MM.1S (cell line): ENCODE data around the gene SNX20.
A peak's percentile ranks its signal among the peaks of the same experiment; 100 is the strongest.

Experiments used
- DNase-seq: peaks from one replicate; pipeline ENCODE4 v3.0.0-alpha.2; 2015
- H2AFZ ChIP-seq: fragments of 300-600 bp; sonication (generic); 2 replicates; pipeline ENCODE4 v1.6.0; 2016; ENCODE audit warnings: antibody characterized with exemption, low read length
- H3F3A ChIP-seq: fragments of 300-600 bp; sonication (generic); 2 replicates; pipeline ENCODE4 v1.6.1; 2016; ENCODE audit warnings: mild to moderate bottlenecking, antibody characterized with exemption, low read length, moderate library complexity, mixed read lengths; ENCODE audit not compliant: insufficient read depth
- H3K27ac ChIP-seq: fragments of 300-600 bp; sonication (generic); 2 replicates; pipeline ENCODE4 v1.5.1; 2016; ENCODE audit warnings: mild to moderate bottlenecking, low read length
- H3K27me3 ChIP-seq: fragments of 300-600 bp; sonication (generic); replicated peaks from 2 replicates; pipeline ENCODE4 v1.6.0; 2016; ENCODE audit warnings: low read length; ENCODE audit not compliant: insufficient read depth
- H3K36me3 ChIP-seq: fragments of 300-600 bp; sonication (generic); replicated peaks from 2 replicates; pipeline ENCODE4 v1.6.1; 2016; ENCODE audit warnings: mild to moderate bottlenecking, low read length, mixed read lengths; ENCODE audit not compliant: insufficient read depth
- H3K4me1 ChIP-seq: fragments of 300-600 bp; sonication (generic); 2 replicates; pipeline ENCODE4 v1.6.1; 2016; ENCODE audit warnings: low read length, mixed read lengths
- H3K4me2 ChIP-seq: fragments of 300-600 bp; sonication (generic); 2 replicates; pipeline ENCODE4 v1.6.0; 2016; ENCODE audit warnings: low read depth, low read length
- H3K4me3 ChIP-seq: fragments of 300-600 bp; sonication (generic); 2 replicates; pipeline ENCODE4 v1.5.1; 2016; ENCODE audit warnings: low read length, mixed read lengths
- H3K79me2 ChIP-seq: fragments of 300-600 bp; sonication (generic); 2 replicates; pipeline ENCODE4 v1.6.1; 2016; ENCODE audit warnings: mixed run types, low read length, mixed read lengths
- H3K9ac ChIP-seq: fragments of 300-600 bp; sonication (generic); 2 replicates; pipeline ENCODE4 v1.6.1; 2016; ENCODE audit warnings: low read length, mixed read lengths
- H3K9me2 ChIP-seq: fragments of 300-600 bp; sonication (generic); replicated peaks from 2 replicates; pipeline ENCODE4 v1.6.1; 2016; ENCODE audit warnings: mild to moderate bottlenecking, low read length, mixed read lengths; ENCODE audit not compliant: insufficient read depth
- H3K9me3 ChIP-seq: fragments of 300-600 bp; sonication (generic); replicated peaks from 2 replicates; pipeline ENCODE4 v1.6.1; 2016; ENCODE audit warnings: mild to moderate bottlenecking, low read length, mixed read lengths; ENCODE audit not compliant: insufficient read depth
- H4K20me1 ChIP-seq: fragments of 300-600 bp; sonication (generic); 2 replicates; pipeline ENCODE4 v1.6.1; 2016; ENCODE audit warnings: mild to moderate bottlenecking, low read length, moderate library complexity, mixed read lengths; ENCODE audit not compliant: insufficient read depth
- CTCF ChIP-seq: fragments of 300-600 bp; sonication (generic); IDR thresholded peaks from 2 replicates; pipeline ENCODE4 v1.5.1; 2016; ENCODE audit warnings: antibody characterized with exemption, low read length, mixed read lengths
- EZH2 ChIP-seq: fragments of 300-600 bp; sonication (generic); optimal IDR thresholded peaks from 2 replicates; pipeline ENCODE3; 2017; ENCODE audit warnings: low read depth, mild to moderate bottlenecking, antibody characterized with exemption, low read length, mixed read lengths
- EZH2phosphoT487 ChIP-seq: fragments of 300-600 bp; sonication (generic); IDR thresholded peaks from 2 replicates; pipeline ENCODE4 v1.6.1; 2018; ENCODE audit warnings: antibody characterized with exemption, low read length

The SNX20 gene

GRCh38 chr16:50688867-50689266 is 7.8 kb upstream of the SNX20 start:
- no peaks in the 10 kb centered on the region for H3K36me3 ChIP-seq
- no peak overlapping the region; the same call in 1 of the 2 replicates for H2AFZ ChIP-seq
- no peak for TF ChIP-seq EZH2
- TF ChIP-seq EZH2phosphoT487 = no peak
- H3K9me2 ChIP-seq = no peaks in the 10 kb centered on the region
- no peaks in the 10 kb centered on the region for H4K20me1 ChIP-seq
- H3K9ac ChIP-seq = no peak overlapping the region
- peak overlapping the region; percentile 39; the same call in 1 of the 2 replicates for H3K27ac ChIP-seq
- peaks cover 4% of the 10 kb centered on the region; the same call in 1 of the 2 replicates for H3K79me2 ChIP-seq
- H3K4me2 ChIP-seq = peak overlapping the region; percentile 52
- H3K4me1 ChIP-seq = peaks cover 58% of the 10 kb centered on the region
- H3K27me3 ChIP-seq = no peaks in the 10 kb centered on the region
- H3F3A ChIP-seq = peaks cover 39% of the 10 kb centered on the region
- DNase-seq = peak; percentile 53
- no peaks in the 10 kb centered on the region for H3K9me3 ChIP-seq
- peak overlapping the region; percentile 18; the same call in 1 of the 2 replicates for H3K4me3 ChIP-seq

- Histone ChIP-seq H3K79me2 (no peaks in the 10 kb centered on the region), H3K9me2 (no peaks in the 10 kb centered on the region), H3K27me3 (no peaks in the 10 kb centered on the region), H4K20me1 (no peaks in the 10 kb centered on the region), H3F3A (peaks cover 47% of the 10 kb centered on the region), H3K9me3 (no peaks in the 10 kb centered on the region), H3K36me3 (no peaks in the 10 kb centered on the region), H3K27ac (no peak overlapping the region), H3K4me2 (no peak overlapping the region), H2AFZ (no peak overlapping the region), H3K4me3 (no peak overlapping the region), H3K9ac (no peak overlapping the region), H3K4me1 (peaks cover 66% of the 10 kb centered on the region)
- TF ChIP-seq EZH2 (no peak), EZH2phosphoT487 (no peak), CTCF (no peak)
- DNase-seq = no peak
Observed at GRCh38 chr16:50688083-50688482, 7.0 kb upstream of the SNX20 start.

GRCh38 chr16:50685462-50686063 is 4.5 kb upstream of the SNX20 start:
- peak; percentile 89 for DNase-seq
- TF ChIP-seq EZH2 (no peak), EZH2phosphoT487 (no peak), CTCF (no peak)
- H3K27ac ChIP-seq = peak overlapping the region; percentile 96
- peaks cover 81% of the 10 kb centered on the region for H3K4me1 ChIP-seq
- H2AFZ ChIP-seq = peak overlapping the region; percentile 71
- peaks cover 11% of the 10 kb centered on the region for H3K79me2 ChIP-seq
- H3K27me3 ChIP-seq = no peaks in the 10 kb centered on the region
- H3K9ac ChIP-seq = peak overlapping the region; percentile 51
- H3K4me2 ChIP-seq = peak overlapping the region; percentile 30
- H3K4me3 ChIP-seq = no peak overlapping the region
- H3K36me3 ChIP-seq = no peaks in the 10 kb centered on the region
- H4K20me1 ChIP-seq = no peaks in the 10 kb centered on the region
- H3K9me3 ChIP-seq = no peaks in the 10 kb centered on the region
- no peaks in the 10 kb centered on the region for H3K9me2 ChIP-seq
- H3F3A ChIP-seq = peaks cover 47% of the 10 kb centered on the region

- no peaks in the 10 kb centered on the region for H3K36me3 ChIP-seq
- H3K9me2 ChIP-seq = no peaks in the 10 kb centered on the region
- H3K4me2 ChIP-seq = peak overlapping the region; percentile 30; the same call in 1 of the 2 replicates
- H3F3A ChIP-seq = peaks cover 47% of the 10 kb centered on the region
- TF ChIP-seq CTCF = no peak
- TF ChIP-seq EZH2phosphoT487 = no peak
- TF ChIP-seq EZH2 = no peak
- peak overlapping the region; percentile 25; the same call in 1 of the 2 replicates for H2AFZ ChIP-seq
- H4K20me1 ChIP-seq = no peaks in the 10 kb centered on the region
- peaks cover 85% of the 10 kb centered on the region for H3K4me1 ChIP-seq
- no peaks in the 10 kb centered on the region for H3K27me3 ChIP-seq
- H3K9ac ChIP-seq = no peak overlapping the region; the same call in 1 of the 2 replicates
- H3K4me3 ChIP-seq = no peak overlapping the region
- no peak for DNase-seq
- no peaks in the 10 kb centered on the region for H3K9me3 ChIP-seq
- H3K27ac ChIP-seq = peak overlapping the region; percentile 96
- H3K79me2 ChIP-seq = peaks cover 17% of the 10 kb centered on the region
Observed at GRCh38 chr16:50684823-50685461, 3.8 kb upstream of the SNX20 start.
